22Rv1 (cell line): ENCODE results near the gene BRK1.

ENCODE experiments used
- ZFX ChIP-seq: fragments of 450-650 bp; IDR thresholded peaks from 2 replicates; pipeline ENCODE4 v1.6.1; 2017; ENCODE audit warnings: antibody characterized with exemption, borderline replicate concordance
- TF ChIP-seq, protein P1 (sequence below): fragments of 450-650 bp; IDR thresholded peaks from 2 replicates; pipeline ENCODE4 v1.5.1; 2017; ENCODE audit warnings: mild to moderate bottlenecking

DNA sequence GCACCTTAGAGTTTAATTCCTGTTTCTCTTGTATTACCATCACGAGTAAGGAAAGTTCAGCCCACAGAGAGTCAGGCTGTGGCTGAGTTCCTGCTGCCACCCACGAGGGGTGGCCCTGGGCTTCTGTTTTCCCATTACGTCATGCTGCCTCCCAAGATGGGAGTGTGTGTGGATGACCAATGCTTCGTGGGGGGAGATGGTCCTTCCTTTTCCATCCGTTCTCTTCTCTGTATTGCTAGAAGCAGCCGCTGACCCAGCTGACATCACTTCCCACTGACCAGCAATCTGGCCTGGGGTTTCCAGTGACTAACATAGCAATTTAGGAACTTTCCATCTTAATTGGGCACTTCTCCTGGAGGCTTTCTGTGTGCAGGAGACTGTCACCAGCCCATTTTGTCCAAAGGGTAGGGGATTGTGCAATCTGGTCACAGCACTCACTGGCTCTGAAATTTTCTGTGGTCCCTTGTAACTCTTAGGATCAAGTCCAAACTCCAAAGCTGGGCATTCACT, 58.5 kb downstream of the BRK1 start:
- TF ChIP-seq, protein P1, sequence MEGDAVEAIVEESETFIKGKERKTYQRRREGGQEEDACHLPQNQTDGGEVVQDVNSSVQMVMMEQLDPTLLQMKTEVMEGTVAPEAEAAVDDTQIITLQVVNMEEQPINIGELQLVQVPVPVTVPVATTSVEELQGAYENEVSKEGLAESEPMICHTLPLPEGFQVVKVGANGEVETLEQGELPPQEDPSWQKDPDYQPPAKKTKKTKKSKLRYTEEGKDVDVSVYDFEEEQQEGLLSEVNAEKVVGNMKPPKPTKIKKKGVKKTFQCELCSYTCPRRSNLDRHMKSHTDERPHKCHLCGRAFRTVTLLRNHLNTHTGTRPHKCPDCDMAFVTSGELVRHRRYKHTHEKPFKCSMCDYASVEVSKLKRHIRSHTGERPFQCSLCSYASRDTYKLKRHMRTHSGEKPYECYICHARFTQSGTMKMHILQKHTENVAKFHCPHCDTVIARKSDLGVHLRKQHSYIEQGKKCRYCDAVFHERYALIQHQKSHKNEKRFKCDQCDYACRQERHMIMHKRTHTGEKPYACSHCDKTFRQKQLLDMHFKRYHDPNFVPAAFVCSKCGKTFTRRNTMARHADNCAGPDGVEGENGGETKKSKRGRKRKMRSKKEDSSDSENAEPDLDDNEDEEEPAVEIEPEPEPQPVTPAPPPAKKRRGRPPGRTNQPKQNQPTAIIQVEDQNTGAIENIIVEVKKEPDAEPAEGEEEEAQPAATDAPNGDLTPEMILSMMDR = no peak
- no peak for TF ChIP-seq ZFX
